ENCODE data around the gene PRPF40B. TPM values are rescaled to one million over a fixed set of nuclear protein-coding genes. Genes with fewer than 3 reads are reported as not detected.

The PRPF40B gene
- total and polyA plus RNA-seq, 9 of the 15 experiments (the other 6 are each of a cell fraction or from before 2014, with no cell fraction given): 0.55 to 10.6 (median 4.8) TPM

- Histone ChIP-seq H3K27me3 (ENCODE audit: control insufficient read depth in 2 of 2, insufficient read depth in 2 of 2, low read length in 2 of 2) (no peaks in the 10 kb centered on the region), H3K4me3 (no peak overlapping the region), H3K4me2 (ENCODE audit: insufficient read depth, low read length) (no peak overlapping the region), H3K9ac (ENCODE audit: insufficient read depth in 1 of 2, low read depth in 2 of 2, low read length in 2 of 2) (no peak overlapping the region), H3K27ac (ENCODE audit: extremely low read depth, low read depth, low read length) (no peak overlapping the region), H3K36me3 (ENCODE audit: control insufficient read depth, insufficient read depth, low read length) (no peaks in the 10 kb centered on the region), H3K4me1 (replicated peaks in 1 of 2; ENCODE audit: control insufficient read depth in 2 of 2, insufficient read depth in 2 of 2, low read length in 2 of 2) (peaks cover 20 to 40% of the 10 kb centered on the region in 2 experiments), H3K9me3 (replicated peaks; ENCODE audit: control insufficient read depth, insufficient read depth, low read depth, low read length) (no peaks in the 10 kb centered on the region), H4K20me1 (replicated peaks; ENCODE audit: control insufficient read depth, insufficient read depth, low read length) (no peaks in the 10 kb centered on the region), H3K79me2 (ENCODE audit: control insufficient read depth, insufficient read depth, low read length) (no peaks in the 10 kb centered on the region; the same call in 2 of the 3 replicates), H2AFZ (ENCODE audit: low read depth, low read length) (no peak overlapping the region), H3K9me1 (ENCODE audit: control insufficient read depth, insufficient read depth, low read length) (no peaks in the 10 kb centered on the region)
- ATAC-seq (no peak), FAIRE-seq (no peak), DNase-seq (ENCODE audit: extremely low read depth in 1 of 4, low spot score in 3 of 4) (no peak)
- ChIA-PET CTCF (ENCODE audit: low intra/inter-chr PET ratio) (no interaction called here), POLR2A (interaction anchor here (0.6 to 3.3 kb wide), 8 partner anchors 8 to 66 kb away, joined by 3 to 14 read pairs (median 4); partner anchors contain the start of gene TMBIM6)
- in situ Hi-C loops (cut with MboI) (no loop called here), intact Hi-C loops (cut with micrococcal nuclease) (no loop called here)
- BruUV-seq (replicated peaks): no TSS peak
- 69% methylated on average over 7 of the region's 7 CpGs for WGBS (ENCODE audit: insufficient coverage, low coverage, missing lambda C conversion rate)
- no peak for TF ChIP-seq NCOA2 (IDR thresholded peaks at IDR 0.05; ENCODE audit: partially characterized antibody in 2 of 2)
- TF ChIP-seq EGR1 (conservative IDR thresholded peaks at IDR 0.05): no peak
- no peak for TF ChIP-seq SAFB (IDR thresholded peaks at IDR 0.05; ENCODE audit: borderline replicate concordance, low read depth, low read length)
- no peak for TF ChIP-seq YY1 (IDR thresholded peaks at IDR 0.05; ENCODE audit: borderline replicate concordance in 1 of 3, control insufficient read depth in 1 of 3, extremely low read depth in 1 of 3, insufficient read depth in 3 of 3, insufficient read length in 1 of 3, insufficient replicate concordance in 2 of 3, low read depth in 1 of 3, low read length in 2 of 3)
- no peak for TF ChIP-seq ZNF655 (CRISPR knock-in tag; IDR thresholded peaks at IDR 0.05)
- TF ChIP-seq TFAM (CRISPR knock-in tag; conservative IDR thresholded peaks at IDR 0.05): no peak
- TF ChIP-seq SFPQ (IDR thresholded peaks at IDR 0.05; ENCODE audit: low read depth, low read length): no peak
- TF ChIP-seq ZNF274 (IDR thresholded peaks at IDR 0.05; ENCODE audit: borderline replicate concordance, low read depth, low read length): no peak
- TF ChIP-seq HMG20B (CRISPR knock-in tag; IDR thresholded peaks at IDR 0.05): no peak
- no peak for TF ChIP-seq MEF2A (IDR thresholded peaks at IDR 0.05; ENCODE audit: control insufficient read depth, low read depth, low read length)
Observed at GRCh38 chr12:49675137-49675536, 51.8 kb downstream of the PRPF40B start.

All from K562 (cell line).